Left ventricle myocardium inferior (tissue), 1 donor: ENCODE data around the gene ARAP1. TPM values are rescaled to one million over a fixed set of nuclear protein-coding genes. Genes with fewer than 3 reads are reported as not detected.

Experiments used
- DNase-seq: peaks from one replicate; pipeline ENCODE4 v3.0.0-alpha.2; 2020
- H3K27ac ChIP-seq: fragments of 200-600 bp; replicated peaks from 2 replicates; pipeline ENCODE4 v1.8.0; 2021
- H3K27me3 ChIP-seq: fragments of 200-600 bp; 2 replicates; pipeline ENCODE4 v1.8.0; 2021; ENCODE audit warnings: low read depth
- H3K36me3 ChIP-seq: fragments of 200-600 bp; 2 replicates; pipeline ENCODE4 v1.8.0; 2021
- H3K4me1 ChIP-seq: fragments of 200-600 bp; 2 replicates; pipeline ENCODE4 v1.8.0; 2021
- H3K4me3 ChIP-seq: fragments of 200-600 bp; 2 replicates; pipeline ENCODE4 v1.8.0; 2021; ENCODE audit warnings: mild to moderate bottlenecking, moderate library complexity
- H3K9me3 ChIP-seq: fragments of 200-600 bp; replicated peaks from 2 replicates; pipeline ENCODE4 v1.8.0; 2021
- intact Hi-C: fragments of 100-400 bp; cut with micrococcal nuclease; formaldehyde crosslinking; loops from one replicate; pipeline ENCODE4 v1.11.0; 2022
- total RNA-seq: library from RNA; stranded (reverse); fragmentation: NEBNext Ultra II Directional; extraction: Animal tissue kit (Norgen Biotek cat#: 25700); gene quantifications from one replicate; pipeline ENCODE4 v1.2.1, GENCODE V29; 2021
- TF ChIP-seq, protein P1 (sequence below): fragments of 200-600 bp; IDR thresholded peaks from 2 replicates; pipeline ENCODE4 v1.8.0; 2021; ENCODE audit warnings: antibody characterized with exemption, mild to moderate bottlenecking, borderline replicate concordance
- donor health status: DM: no; HTN: yes; CAD: no; lungs with severe emphysema.

Gene ARAP1
- total RNA-seq, 1 donor from 2014 or later = 51.9 TPM

DNA sequence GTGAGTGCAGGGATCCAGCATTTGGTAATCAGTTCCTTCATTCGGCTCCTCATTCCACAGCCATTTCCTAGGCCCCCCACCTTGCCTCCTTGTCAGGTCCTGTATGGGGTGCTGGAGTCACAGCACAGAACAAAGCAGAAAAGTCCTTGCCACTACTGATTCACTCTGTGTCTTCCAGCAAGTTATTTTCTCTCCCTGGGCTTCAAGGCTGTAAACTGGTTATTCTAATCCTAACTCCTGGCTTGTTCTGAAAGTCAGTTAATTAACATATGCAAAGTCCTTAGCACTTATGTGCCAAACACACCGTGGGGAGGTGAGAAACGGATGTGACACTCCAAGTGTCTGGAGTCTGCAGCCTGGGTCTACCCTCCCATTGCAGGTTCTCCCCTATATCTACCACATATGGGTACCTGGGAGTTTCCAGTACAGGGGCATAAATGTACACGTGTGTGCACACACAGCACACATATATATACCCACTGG is 47.4 kb downstream of the ARAP1 start:
- Histone ChIP-seq H3K27ac (peak overlapping the region; percentile 78), H3K36me3 (peaks cover 95% of the 10 kb centered on the region), H3K4me3 (no peak overlapping the region), H3K27me3 (no peaks in the 10 kb centered on the region), H3K4me1 (peaks cover 41% of the 10 kb centered on the region), H3K9me3 (no peaks in the 10 kb centered on the region)
- intact Hi-C loops = no loop called here
- no peak for DNase-seq
- TF ChIP-seq, protein P1, sequence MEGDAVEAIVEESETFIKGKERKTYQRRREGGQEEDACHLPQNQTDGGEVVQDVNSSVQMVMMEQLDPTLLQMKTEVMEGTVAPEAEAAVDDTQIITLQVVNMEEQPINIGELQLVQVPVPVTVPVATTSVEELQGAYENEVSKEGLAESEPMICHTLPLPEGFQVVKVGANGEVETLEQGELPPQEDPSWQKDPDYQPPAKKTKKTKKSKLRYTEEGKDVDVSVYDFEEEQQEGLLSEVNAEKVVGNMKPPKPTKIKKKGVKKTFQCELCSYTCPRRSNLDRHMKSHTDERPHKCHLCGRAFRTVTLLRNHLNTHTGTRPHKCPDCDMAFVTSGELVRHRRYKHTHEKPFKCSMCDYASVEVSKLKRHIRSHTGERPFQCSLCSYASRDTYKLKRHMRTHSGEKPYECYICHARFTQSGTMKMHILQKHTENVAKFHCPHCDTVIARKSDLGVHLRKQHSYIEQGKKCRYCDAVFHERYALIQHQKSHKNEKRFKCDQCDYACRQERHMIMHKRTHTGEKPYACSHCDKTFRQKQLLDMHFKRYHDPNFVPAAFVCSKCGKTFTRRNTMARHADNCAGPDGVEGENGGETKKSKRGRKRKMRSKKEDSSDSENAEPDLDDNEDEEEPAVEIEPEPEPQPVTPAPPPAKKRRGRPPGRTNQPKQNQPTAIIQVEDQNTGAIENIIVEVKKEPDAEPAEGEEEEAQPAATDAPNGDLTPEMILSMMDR = no peak

DNA sequence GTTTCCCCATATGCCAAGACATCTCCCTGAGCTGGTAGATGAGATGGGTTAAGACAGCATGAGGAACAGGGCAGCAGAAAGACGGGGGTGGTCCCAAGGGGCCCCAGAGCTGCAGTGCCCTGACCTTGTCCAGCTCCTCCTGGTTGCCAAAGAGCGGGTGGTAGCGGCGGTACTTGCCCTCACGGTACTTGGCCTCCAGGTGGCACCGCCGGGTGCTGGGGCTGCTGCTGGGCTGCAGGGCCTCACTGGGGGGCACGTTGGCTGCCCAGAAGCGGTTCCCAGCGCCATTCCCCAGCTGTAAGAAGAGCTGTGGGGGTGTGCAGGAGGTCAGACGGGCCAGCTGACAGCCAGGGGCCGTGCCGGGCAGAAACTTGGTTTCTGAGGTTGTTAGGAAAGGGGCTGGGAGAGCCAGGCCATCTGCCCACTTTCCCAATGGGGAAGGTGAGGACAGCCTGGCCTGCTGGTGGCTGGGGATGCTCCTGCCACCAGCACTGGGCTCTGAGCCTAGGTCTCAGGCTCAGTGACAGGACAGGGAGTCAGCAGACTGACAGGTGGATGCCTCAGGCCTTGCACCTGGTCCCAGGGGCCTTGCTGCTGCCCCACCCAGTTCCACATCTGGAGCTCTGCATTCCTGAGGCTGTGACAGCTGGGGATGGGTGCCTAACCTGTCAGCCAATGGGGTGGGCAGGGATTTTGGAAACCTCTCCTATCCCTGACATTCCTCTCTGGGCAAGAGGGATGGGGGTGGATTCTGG is 48.0 kb downstream of the ARAP1 start:
- DNase-seq = no peak
- peaks cover 44% of the 10 kb centered on the region for H3K4me1 ChIP-seq
- no peaks in the 10 kb centered on the region for H3K9me3 ChIP-seq
- TF ChIP-seq, protein P1 = no peak
- H3K36me3 ChIP-seq = peaks cover 93% of the 10 kb centered on the region
- no peaks in the 10 kb centered on the region for H3K27me3 ChIP-seq
- H3K4me3 ChIP-seq = no peak overlapping the region
- H3K27ac ChIP-seq = peak overlapping the region; percentile 78
- intact Hi-C loops = no loop called here

DNA sequence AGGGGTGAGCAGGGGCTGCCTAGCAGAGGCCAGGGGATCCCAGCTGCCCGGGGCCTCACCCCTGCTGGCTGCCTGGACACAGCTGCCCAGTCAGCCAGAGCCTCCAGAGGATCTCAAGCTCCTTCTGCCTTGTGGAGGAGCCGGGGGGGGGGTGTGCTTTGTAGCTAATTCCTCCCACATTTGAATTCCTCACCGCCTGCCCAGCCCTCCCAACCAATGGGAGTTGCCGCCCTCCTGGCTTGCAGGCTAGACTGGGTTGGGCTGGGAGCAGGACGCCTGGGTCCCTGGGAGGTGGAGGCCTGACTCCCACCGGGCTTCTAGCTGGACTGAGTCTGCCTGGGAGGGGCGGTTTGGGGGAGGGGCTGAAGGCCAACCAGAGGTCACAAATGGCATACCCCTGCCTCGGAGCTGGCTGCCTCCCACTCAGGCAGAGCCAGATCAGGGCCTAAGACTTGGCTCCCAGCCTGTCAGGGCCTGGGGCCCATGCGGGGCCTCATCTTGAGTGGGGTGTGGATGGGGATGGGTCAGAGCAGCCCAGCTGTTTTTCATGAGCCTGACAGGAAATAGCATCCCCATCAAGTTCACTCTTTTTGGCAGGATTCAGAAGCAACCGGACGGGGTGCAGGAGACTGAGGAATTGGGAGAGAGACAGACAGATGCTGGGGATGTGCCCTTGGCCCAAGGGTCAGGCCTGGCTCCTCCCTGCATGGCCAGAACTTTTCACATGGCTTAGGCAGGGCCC is 48.8 kb downstream of the ARAP1 start:
- Histone ChIP-seq H3K27me3 (no peaks in the 10 kb centered on the region), H3K4me3 (peak overlapping the region; percentile 60), H3K4me1 (peaks cover 44% of the 10 kb centered on the region), H3K27ac (peak overlapping the region; percentile 78), H3K9me3 (no peaks in the 10 kb centered on the region), H3K36me3 (peaks cover 93% of the 10 kb centered on the region)
- TF ChIP-seq, protein P1 = no peak
- DNase-seq = peak; percentile 84
- intact Hi-C loops = no loop called here

DNA sequence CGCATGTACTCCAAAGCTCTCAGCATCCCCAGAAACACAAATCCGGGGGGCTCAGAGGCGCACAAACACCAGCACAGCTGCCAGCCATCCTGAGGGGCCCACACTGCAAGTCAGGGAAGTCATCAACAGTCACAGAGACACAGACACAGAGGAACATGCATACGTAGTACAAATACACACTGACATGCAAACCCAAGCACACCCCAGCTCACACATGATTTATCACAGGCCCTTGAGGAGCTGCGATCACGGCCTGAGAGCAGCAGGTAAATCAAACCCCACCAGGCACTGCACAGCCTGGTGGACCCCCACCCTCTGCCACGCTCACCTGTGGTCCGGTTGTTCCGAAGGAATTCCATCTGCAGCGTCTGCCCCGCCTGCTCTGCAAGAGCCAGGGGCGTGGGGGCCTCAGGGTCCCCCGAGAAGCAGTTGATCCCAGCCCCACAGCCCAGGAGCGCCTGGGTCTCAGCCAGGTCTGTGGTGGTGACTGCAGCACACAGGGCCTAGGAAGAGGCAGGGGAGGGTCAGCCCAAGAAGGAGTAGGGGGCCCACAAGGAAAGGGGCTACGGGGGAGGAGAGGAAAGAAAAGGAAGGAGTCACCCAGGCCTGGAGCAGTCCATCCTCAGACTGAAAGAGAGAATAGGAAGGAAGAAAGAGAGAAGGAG is 49.5 kb downstream of the ARAP1 start:
- Histone ChIP-seq H3K27ac (peak overlapping the region; percentile 78), H3K4me1 (peaks cover 51% of the 10 kb centered on the region), H3K27me3 (no peaks in the 10 kb centered on the region), H3K36me3 (peaks cover 93% of the 10 kb centered on the region), H3K4me3 (peak overlapping the region; percentile 60), H3K9me3 (no peaks in the 10 kb centered on the region)
- intact Hi-C loops = no loop called here
- TF ChIP-seq, protein P1 = no peak
- no peak for DNase-seq

DNA sequence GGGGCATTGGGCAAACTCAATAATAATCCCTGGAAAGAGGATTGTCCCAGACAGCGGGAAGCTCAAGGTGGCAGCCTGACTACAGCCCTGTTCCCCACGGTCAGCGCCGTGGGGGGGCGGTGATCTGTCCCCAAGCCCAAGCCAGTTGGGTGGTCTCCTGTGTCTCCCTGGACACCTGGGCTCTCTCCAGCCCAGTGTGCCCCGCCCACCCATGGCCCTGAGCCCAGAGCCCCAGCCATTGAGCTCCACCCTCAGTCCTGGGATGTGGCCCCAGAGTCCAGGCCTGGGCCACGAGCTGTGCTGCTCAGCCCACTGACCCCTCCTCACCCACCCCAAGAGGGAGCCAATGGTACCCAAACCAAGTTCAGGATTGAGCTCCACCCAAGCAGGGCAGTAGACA is 50.1 kb downstream of the ARAP1 start:
- Histone ChIP-seq H3K27me3 (no peaks in the 10 kb centered on the region), H3K9me3 (no peaks in the 10 kb centered on the region), H3K4me1 (peaks cover 53% of the 10 kb centered on the region), H3K4me3 (peak overlapping the region; percentile 60), H3K36me3 (peaks cover 93% of the 10 kb centered on the region), H3K27ac (peak overlapping the region; percentile 78)
- TF ChIP-seq, protein P1 = no peak
- intact Hi-C loops = no loop called here
- peak; percentile 39 for DNase-seq
